Stimulated activated CD8-positive, alpha-beta memory T cell treated with anti-CD3 and anti-CD28 coated beads, Interleukin-7, amount 100 ng/mL, for 48 hours (primary cell): ENCODE data around the gene NDP.
"Not testable (repeated sequence)": the region's sequence is repeated elsewhere in the genome, so short reads cannot be mapped to it uniquely, and the experiment has no call there.

Experiments used
- DNase-seq, 2 donors: peaks; one replicate each; pipeline ENCODE4 v3.0.0-alpha.2; 2020; ENCODE audit warnings: low read depth in 1 of 2; ENCODE audit errors: extremely low read depth in 1 of 2

The NDP gene

DNA sequence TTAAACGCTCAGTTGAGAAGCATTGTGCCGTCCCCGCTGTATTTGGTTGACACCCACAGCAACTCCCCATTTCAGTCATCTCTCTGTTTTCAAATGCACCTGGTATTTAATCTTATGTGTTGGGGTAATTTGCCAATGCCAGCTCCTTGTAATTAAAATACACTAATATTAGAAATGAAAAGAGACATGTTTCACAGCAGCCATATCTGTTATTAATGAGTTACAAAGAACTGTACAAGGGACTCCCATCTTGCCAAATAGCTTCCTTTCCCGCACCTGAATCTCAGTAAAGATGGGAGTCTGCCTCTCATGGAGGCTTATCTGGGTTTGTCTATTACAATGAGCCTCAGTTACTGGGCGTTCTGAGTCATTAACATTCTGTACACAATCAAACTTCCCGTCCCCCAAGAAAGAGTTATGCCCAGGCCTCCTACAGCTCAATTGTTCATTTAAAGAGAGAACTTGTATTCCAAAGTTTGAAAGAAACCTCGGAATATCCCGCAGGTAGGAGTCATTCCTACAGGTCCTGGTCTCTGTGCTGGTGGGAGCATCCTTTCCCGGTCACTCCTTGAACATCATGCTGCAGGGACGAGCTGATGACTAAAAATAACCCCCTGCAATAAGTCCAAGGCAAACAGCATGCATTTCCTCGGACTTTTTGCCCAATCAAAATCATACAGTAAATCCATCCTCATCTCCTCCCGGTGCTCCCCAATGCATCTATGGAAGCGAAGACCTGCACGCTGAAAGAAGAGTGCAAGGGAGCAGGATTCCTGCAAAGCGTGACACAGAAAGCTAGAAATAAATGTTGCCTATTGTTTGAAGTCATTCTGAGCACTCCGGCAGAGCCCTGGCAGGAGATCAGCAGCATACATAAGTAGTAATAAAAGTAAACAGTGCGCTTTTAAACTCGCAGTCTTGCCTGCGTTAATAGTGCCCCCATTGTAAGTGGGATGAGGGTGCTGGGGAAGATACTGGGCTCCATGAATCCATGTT, 926 bp downstream of the NDP start:
- DNase-seq = no peak

DNA sequence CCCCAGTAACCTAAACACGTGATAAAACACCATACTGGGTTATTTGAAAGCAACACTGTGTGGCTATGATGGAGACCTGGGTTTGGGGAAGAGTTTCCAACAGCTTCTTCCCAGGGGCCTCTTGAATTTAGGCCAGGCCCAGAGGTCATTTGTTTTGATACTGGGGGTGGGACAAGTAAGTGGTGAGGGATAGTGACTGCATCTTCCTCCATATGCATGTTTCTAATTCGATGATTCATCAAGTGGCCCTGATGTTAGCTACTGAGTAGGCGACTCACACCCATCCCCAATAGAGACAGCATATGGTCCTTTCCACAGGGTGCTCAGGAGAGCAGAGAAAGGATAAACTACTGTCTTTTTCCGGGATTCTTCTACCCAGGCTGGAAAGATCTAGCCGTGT, 2.7 kb downstream of the NDP start:
- no peak for DNase-seq

DNA sequence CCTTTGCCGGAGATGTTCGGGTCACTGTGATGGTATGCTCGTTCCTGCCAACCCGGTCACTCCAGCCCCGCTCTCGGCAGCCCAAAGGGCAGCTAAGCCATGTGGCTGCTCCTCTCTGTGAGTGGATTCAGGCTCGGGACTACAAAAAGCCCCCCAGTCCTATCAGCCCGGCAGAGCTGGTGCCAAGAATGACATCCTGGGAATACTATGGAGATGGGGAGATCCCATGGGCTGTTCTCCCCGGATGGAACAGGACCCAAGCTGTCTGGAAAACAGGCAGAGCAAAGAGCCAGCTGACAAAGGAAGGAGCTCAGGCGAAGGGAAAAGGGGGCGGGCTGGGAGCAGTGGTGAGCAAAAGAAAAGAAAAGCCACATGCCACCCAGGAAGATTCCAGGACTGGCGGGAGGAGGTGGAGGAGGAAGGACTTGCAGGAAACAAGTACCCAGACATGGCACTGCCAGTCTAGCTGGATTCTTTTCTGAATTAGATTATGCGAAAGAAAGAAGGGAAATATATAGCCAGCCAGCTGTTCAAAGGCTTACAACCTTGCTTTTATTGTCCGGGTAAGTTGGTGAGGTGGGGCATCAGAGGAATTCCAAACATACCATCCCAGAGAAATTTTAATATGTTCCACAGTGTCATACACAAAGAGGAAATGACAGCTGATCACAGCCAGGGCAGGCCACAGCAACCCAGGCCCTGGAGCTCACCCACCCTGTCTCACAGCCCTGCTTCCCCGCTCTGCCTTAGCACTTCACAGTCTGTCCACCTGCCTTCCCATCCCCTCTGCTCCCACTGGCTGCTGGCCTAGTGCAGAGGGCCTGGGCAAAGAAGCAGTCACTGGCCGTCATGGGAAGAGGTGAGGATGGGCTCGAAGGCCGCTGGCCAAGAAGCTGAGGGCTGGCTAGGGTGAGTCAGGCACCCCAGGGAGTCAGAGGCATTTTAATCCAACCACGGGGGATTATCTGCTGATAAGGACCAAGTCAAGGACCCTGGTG, 3.4 kb downstream of the NDP start:
- DNase-seq = no peak

DNA sequence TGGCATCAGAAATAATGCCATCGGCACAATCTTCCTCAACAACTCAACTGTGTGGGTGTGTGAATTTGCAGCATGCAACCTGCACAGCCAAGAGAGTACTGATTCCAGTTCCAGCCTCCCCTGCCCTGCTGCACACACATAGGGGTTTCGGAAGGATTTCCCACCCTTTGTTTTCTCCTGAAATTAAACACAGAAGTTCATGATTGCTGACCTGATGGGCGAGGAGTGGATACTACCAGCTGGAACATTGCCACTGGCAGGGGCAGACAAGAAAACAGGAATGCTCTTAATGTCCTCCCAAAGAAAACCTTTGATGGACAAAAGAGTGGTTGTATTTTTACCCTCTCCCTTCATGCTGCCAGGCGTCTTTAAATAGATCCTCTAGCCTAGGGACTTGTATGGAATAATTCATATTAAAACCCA, 4.8 kb downstream of the NDP start:
- DNase-seq = no peak

DNA sequence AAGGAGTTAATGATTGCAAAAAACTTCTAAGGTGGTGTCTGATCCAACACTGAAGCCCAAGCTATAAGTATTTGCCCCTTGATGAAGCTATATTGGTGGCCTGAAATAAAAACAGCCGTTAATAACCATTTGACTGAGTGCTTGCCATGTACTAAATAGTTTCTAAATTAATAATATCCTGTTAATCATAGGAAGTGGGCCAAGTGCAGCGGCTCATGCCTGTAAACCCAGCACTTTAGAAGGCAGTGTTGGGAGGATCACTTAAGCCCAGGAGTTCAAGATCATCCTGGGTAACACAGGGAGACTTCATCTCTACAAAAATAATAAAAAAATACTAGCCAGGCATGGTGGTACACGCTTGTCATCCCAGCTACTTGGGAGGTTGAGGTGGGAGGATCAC, 8.3 kb downstream of the NDP start:
- DNase-seq = no peak

DNA sequence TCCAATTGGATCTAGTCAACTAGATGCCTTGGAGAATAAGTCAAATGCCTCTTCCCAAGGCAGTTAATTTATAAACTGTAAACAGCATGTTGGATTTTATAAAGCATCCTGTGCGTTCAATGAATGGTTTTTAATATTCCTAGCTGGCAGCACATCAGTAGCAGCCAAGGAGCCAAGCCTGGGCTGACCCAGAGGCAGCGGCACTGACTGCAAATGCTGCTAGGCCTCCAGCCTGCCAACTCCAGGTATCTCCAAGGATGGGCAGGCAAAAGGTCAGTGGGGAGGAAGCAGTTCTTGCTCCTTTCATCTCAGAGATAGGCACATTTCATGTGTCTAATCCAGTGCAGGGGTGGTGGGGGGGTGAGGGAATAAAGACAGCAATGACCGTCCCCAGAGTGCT, 9.5 kb downstream of the NDP start:
- no peak for DNase-seq

DNA sequence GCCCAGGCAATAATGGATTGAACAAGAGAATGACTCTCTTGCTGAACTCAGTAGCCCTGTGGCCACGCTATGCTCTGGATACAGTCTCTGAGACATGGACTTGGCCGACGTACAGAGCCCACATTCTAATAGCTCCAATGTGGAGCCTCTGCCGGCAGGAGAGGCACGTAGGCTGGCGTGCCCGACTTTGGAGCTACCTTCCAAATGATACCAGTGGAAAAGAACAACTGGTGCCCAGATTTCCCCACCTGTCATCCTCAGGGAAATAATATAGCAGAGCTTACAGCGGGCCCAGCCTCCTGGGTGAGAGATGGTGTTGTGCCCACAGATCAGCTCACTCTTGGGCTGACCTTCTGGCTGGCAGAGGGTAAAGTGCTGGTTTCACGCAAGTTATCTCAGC, 10.6 kb downstream of the NDP start:
- no peak for DNase-seq

DNA sequence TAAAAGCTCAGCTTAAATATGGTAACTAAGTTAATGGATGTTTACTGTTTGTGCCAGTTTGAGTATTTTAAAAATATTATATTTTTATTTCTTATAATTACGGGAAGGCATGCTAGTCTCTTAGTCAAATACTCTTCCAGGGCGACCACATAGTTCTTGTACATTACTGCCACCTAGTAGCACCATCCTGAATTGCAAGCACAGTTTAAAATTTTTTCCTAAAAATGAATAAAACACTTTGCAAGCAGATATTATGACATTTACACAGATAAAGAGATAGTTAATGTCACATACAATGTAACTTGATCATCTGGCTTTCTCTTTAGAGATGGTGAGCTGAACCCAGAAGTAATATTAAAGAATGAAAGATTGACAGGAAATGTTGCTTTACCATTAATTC, 11.5 kb downstream of the NDP start:
- no peak for DNase-seq

DNA sequence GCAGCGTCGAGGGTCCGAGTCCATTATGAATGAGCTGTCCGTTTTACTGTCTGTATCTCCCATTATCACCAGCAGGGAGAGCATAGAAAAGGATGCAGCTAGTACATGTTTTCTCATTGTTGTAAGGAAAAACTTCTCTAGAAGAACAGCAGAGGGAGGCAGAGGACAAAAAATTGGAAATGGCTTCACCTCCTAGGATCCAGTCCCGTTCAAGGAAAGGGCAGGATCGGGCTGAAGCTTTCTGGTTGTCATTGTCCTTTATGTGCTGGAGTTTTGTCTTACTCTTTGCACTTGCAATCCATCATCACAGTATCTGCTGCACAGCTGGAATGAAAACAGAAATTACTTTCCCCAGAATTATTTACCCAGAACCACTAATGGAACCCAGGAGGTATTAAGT, 14.7 kb downstream of the NDP start:
- DNase-seq = no peak

DNA sequence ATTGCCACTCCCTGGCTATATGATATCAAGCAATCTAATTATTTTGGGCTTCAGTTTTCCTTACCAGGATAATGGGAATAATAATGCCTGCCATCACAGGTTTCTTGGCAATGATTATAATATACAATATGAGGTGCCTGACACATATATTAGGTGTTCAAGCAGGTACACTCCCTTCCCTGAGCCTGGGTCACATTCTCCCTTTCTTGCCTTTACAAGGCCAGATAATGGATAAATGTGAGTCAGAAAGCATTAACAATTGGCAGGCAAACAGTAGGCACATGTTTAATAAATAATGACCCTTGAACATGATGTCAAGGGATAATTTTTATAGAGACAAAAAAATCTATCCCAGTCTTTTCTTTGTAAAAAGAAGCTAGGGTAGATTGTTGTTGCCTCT, 17.2 kb downstream of the NDP start:
- DNase-seq = no peak

DNA sequence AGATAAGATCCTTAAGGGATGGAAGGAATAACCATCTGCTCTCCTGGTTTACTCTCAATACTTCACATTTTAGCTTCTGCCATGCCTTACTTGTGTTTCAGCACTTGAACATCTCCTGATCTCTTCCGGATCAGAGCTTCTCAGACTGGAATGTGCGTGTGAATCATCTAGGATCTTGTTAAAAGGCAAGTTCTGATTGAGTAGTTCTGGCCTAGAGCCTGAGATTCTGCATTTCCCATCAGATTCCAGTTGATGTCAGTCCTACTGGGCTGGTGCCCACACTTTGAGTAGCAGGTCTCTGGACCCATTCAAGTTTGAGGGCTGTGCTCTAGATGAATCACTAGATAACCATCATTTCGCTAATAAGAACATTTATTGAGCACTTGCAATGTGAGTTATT, 20.0 kb downstream of the NDP start:
- no peak for DNase-seq

DNA sequence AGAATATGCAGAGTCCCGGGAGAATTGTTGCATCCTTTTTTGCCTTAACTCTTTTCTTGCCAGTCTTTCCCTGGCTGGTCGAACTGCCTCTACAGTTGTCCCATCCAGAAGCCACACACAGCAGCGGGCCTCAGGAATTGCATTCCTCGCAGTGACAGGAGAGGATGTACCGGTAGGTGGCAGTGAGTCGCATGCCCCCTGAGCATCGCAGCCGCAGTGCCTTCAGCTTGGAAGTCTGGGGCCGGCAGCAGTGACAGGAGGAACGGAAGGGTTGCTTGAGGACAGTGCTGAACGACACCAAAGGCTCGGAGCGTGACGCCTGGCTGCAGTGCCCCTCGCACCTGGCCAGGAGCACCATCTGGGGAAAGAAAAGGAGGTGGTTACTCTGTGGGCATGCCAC, 23.5 kb downstream of the NDP start:
- peak in 1 of 2 donors; percentile 3 for DNase-seq

DNA sequence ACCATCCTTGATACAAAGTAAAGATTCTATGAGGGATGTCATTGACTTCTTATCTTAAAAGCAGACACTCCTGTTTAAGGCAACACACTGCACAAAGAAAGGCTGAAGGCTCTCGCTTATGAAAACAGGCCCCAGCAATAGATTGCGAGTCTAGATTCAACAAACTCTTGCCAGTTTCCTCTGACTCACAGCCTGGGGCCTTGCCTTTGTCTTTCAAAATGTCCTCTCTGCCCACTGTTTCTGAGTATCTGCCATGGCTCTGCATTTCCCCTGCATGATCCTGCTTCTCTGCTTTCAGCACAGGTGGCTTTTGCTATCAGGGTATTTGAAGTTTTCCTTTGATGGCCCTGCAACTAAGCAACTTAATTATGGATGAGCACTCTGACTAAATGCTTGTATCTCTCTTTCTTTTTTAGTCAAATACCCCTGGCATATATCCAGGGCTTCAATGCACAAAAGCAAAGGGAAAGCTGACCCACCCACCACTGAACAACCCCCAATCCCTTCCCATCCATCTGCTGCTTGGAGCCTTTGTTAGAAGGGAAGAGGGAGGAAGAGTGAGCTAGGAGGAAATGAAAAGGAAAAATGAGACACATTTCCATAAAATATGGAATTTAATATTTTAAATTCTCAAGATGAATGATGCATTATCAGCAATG, 32.2 kb downstream of the NDP start:
- no peak for DNase-seq

DNA sequence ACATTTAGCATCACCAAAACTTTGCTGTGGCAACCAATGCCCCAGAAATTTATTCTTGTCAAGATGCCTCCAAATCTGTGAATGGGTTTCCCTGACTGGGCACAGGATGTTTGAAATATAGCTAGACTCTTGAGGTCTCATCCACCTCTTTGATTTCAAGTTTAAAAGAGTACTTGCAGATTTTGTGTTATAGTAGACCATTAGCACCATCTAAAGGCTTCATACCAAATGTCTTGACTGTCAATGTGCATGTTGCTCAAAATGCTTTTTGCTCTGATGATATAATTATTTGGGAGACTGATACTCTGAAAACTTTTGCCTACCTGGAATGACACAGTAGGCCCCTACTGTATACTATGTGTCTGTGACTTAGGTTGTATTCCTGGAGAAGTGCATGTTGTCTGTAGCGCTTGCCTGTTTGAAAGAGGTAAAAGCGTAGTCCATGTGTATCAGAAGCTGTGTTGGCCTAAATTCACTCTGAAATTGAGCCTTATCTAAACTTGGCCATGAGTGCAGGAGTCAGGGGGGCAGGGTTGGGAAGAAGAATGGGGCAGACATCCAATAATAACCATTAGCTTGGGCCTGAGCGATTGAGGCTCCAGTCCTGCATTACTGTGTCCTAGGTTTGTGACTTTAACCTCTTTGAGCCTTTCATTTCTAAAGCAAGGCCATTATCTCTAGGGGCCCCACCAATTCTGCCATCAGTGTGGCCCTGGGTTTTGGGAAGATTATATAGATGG, 33.8 kb downstream of the NDP start:
- no peak for DNase-seq

DNA sequence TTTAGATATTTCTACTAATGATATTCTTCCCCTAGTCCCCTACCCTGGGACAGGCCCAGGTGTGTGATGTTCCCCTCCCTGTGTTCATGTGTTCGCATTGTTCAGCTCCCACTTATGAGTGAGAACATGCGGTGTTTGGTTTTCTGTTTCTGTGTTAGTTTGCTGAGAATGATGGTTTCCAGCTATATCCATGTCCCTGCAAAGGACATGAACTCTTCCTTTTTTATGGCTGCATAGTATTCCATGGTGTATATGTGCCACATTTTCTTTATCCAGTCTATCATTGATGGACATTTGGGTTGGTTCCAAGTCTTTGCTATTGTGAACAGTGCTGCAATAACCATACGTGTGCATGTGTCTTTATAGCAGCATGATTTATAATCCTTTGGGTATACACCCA, 51.2 kb downstream of the NDP start:
- DNase-seq = not testable (repeated sequence)

DNA sequence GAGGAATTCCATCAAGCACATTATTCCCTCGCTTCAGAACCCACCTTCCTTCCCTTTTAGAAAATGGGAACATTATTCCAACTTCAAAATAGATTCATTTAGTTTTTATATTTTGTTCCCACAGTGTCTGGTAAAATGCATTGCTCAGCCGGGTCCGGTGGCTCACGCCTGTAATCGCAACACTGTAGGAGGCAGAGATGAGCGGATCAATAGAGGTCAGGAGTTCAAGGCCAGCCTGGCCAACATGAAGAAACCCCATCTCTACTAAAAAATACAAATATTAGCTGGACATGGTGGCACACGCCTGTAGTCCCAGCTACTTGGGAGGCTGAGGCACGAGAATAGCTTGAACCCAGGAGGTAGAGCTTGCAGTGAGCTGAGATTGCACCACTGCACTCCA, 62.4 kb downstream of the NDP start:
- DNase-seq = not testable (repeated sequence)

DNA sequence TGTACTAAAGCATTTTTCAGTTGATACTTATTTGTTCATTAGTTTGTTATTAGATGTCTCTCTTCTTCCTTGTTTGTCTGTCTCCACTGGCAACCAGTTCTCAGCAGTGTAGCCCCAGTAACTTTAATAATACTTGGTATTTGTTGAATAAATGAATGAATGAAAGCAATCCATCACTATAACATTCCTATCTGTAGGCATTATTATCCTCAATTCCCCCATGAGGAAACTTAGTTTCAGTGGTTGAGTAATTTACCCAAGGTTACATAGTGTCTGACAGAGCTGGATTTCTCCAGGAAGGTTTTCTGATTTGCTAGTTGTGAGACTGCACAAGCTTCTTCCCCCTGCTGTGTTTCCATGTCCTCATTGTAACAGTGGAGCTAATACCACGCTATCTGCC, 63.2 kb downstream of the NDP start:
- no peak for DNase-seq

DNA sequence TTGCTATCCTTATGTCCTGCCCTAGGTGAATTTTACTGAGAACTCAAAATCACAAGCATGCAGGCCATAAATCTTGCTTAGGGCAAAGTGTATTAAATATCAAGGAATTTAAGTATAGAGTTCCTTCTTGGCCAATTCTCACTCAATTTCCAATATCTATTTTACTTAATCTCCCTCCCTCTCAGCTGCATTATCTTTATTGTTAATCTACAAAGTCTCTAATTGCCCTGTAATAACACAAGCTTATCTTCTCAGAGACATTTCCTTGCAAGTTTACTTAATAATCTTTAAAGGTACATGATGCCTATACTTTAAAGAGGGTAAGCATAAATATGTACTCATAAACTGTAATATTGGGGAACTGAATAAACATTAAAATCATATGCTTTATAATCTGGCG, 64.0 kb downstream of the NDP start:
- DNase-seq = no peak

DNA sequence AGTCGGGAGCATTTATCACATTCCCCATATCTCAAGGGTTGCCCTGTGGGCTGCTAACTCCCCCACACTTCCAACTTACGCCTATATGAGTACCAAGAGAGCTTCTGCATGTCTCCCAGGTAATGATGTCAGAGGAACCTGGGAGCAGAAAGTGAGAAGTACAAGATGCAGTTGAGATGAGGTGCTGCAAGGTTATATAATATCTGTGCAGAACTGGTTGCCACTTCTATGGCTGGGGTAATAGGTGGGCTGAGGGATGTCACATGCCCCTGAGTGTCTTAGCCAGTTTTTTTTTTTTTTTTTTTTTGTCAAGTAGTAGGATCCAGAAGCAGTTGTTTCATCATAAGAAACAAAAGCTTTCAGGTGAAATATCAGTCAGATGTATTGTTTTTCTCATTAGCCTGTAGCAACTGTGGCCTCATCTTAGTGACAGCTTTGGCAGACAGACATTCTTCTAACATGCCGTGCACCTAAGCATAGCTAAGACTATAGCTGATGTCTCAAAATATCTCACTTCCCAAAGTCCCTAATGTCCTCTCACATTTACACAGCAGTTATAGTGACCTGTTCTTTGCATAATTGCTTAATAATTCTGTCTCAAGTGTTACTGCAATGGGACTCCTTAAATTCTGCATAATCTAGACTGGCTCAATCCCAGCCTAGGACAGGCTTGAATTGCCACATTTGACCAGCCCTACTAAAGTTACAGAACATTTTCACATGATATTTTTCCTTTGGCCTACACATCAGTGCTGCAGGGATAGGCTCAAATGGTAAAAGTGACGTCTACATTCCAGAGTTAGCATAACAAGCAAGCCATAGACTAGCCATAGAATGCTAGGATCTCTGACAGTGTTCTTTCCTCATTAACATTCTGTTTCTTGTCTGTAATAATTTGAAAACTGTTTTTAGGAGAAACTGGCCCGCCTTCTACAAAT, 73.0 kb downstream of the NDP start:
- no peak for DNase-seq
